Measurements from ENCODE around the gene HOXB3.
A peak's percentile ranks its signal among the peaks of the same experiment; 100 is the strongest.

Gene HOXB3

DNA sequence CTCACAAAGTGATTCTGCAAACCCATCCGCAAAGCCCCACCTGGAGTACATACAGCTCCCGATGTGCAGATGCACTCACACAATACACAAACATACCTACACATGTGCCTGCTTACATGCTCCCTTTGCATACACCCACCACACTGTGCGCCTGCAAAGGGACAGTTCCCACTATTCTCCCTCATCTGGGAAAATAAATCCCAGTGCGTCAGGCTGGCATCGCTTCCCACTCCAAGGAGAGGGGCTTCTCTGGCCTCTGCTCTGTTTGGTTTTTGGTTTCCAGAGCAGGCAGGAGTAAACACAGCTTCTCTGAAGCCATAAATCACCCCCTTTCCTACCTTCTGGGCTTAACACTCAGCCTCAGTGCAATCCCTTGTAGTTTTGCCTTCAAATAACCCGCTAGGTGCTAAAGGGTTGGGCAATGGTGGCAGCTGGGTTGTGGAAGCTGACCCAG is 26.6 kb downstream of the HOXB3 start:
- ATAC-seq: no peak
- TF ChIP-seq CSDC2 (CRISPR knock-in tag; IDR thresholded peaks at IDR 0.05): no peak
- TF ChIP-seq ZNF70 (CRISPR knock-in tag; IDR thresholded peaks at IDR 0.05): no peak
- TF ChIP-seq, protein P1, sequence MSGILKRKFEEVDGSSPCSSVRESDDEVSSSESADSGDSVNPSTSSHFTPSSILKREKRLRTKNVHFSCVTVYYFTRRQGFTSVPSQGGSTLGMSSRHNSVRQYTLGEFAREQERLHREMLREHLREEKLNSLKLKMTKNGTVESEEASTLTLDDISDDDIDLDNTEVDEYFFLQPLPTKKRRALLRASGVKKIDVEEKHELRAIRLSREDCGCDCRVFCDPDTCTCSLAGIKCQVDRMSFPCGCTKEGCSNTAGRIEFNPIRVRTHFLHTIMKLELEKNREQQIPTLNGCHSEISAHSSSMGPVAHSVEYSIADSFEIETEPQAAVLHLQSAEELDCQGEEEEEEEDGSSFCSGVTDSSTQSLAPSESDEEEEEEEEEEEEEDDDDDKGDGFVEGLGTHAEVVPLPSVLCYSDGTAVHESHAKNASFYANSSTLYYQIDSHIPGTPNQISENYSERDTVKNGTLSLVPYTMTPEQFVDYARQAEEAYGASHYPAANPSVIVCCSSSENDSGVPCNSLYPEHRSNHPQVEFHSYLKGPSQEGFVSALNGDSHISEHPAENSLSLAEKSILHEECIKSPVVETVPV (CRISPR knock-in tag; IDR thresholded peaks at IDR 0.05): no peak
- no peak for TF ChIP-seq GLIS3 (CRISPR knock-in tag; IDR thresholded peaks at IDR 0.05)
- no peak for TF ChIP-seq ZC3H10 (CRISPR knock-in tag; IDR thresholded peaks at IDR 0.05)
- TF ChIP-seq, protein P2, sequence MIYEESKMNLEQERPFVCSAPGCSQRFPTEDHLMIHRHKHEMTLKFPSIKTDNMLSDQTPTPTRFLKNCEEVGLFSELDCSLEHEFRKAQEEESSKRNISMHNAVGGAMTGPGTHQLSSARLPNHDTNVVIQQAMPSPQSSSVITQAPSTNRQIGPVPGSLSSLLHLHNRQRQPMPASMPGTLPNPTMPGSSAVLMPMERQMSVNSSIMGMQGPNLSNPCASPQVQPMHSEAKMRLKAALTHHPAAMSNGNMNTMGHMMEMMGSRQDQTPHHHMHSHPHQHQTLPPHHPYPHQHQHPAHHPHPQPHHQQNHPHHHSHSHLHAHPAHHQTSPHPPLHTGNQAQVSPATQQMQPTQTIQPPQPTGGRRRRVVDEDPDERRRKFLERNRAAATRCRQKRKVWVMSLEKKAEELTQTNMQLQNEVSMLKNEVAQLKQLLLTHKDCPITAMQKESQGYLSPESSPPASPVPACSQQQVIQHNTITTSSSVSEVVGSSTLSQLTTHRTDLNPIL (CRISPR knock-in tag; IDR thresholded peaks at IDR 0.05; ENCODE audit: low read depth): no peak
- TF ChIP-seq ARNTL (CRISPR knock-in tag; IDR thresholded peaks at IDR 0.05; ENCODE audit: borderline replicate concordance, low read depth): no peak
- TF ChIP-seq TOX (CRISPR knock-in tag; IDR thresholded peaks at IDR 0.05; ENCODE audit: borderline replicate concordance): no peak

DNA sequence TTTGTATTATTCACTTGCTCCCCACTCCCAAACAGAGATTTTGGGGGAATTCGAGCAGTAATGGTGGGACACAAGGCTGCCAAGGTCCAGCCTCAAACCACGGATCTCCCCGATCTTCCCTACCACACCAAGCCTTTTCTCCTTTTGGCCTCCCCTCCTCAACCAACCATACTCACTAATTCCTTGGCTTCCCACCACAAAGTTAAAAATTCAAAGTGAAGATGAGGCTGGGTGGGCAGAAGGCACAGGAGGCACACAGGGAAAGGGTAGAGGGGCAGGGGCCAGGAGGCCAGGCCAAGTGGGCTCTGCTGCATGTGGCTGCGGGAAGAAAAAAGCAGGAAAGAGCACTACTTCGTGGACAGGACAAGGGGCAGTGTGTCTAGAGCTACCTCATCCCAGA is 27.1 kb downstream of the HOXB3 start:
- ATAC-seq: no peak
- TF ChIP-seq ZNF70 (CRISPR knock-in tag; IDR thresholded peaks at IDR 0.05): no peak
- TF ChIP-seq ISL1 (CRISPR knock-in tag; IDR thresholded peaks at IDR 0.05): no peak
- TF ChIP-seq CSDC2 (CRISPR knock-in tag; IDR thresholded peaks at IDR 0.05): no peak
- no peak for TF ChIP-seq ZNF8 (CRISPR knock-in tag; IDR thresholded peaks at IDR 0.05)
- no peak for TF ChIP-seq RARB (CRISPR knock-in tag; IDR thresholded peaks at IDR 0.05)
- TF ChIP-seq, protein P3, sequence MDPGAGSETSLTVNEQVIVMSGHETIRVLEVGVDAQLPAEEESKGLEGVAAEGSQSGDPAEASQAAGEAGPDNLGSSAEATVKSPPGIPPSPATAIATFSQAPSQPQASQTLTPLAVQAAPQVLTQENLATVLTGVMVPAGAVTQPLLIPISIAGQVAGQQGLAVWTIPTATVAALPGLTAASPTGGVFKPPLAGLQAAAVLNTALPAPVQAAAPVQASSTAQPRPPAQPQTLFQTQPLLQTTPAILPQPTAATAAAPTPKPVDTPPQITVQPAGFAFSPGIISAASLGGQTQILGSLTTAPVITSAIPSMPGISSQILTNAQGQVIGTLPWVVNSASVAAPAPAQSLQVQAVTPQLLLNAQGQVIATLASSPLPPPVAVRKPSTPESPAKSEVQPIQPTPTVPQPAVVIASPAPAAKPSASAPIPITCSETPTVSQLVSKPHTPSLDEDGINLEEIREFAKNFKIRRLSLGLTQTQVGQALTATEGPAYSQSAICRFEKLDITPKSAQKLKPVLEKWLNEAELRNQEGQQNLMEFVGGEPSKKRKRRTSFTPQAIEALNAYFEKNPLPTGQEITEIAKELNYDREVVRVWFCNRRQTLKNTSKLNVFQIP (CRISPR knock-in tag; IDR thresholded peaks at IDR 0.05; ENCODE audit: borderline replicate concordance, low read depth): no peak
- TF ChIP-seq TCF4 (CRISPR knock-in tag; IDR thresholded peaks at IDR 0.05; ENCODE audit: borderline replicate concordance): no peak
- TF ChIP-seq GLIS3 (CRISPR knock-in tag; IDR thresholded peaks at IDR 0.05): no peak
- TF ChIP-seq ZNF565 (CRISPR knock-in tag; conservative IDR thresholded peaks at IDR 0.05; ENCODE audit: low read depth): no peak
- TF ChIP-seq, protein P1 (CRISPR knock-in tag; IDR thresholded peaks at IDR 0.05): no peak
- TF ChIP-seq BACH2 (CRISPR knock-in tag; IDR thresholded peaks at IDR 0.05; ENCODE audit: borderline replicate concordance): no peak

DNA sequence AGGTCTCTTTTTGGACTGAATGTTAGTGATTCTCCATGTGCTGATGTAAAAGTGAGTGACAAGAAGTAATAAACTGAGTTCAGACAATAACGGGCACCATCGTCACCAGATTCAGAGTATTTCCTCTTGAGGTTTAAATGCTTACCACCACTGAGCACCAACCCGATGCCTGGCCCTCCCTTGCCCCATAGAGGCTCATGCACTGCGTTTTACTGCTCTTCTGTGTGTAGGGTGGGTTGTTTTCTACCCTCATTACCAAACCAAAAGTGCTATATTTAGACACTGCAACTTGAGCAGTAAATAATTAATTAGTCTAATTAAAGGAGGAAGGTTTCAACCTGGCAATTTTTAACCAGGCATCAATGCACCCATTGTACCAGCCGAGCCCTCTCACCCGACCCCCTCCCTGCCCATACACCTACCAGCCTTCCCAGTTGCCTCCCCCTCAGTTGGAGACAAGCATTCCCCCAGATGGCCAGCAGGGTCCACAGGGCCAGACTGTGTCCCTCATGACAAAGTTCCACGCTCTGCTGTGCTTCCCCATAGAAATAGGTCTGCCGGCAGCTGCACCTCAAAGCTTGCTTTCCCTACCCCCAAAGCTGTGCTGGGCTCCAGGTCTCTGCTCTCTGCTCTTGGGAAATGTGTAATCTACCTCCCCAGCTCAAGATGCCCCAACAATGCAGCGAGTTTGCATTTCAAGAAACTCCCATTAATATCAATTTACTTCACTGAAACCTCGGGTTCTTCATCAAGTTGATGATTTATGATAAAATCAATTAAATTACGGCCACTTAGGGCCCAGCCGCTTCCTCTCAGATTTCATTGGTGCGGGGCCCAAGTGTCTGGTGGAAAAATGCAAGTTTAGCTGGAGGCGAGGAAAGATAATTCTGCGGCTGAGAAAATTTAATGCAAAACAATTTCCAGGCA is 27.9 kb downstream of the HOXB3 start:
- TF ChIP-seq ISL1 (CRISPR knock-in tag; IDR thresholded peaks at IDR 0.05) (no peak), ZC3H10 (CRISPR knock-in tag; IDR thresholded peaks at IDR 0.05) (no peak), ZFP30 (CRISPR knock-in tag; IDR thresholded peaks at IDR 0.05) (no peak), RARB (CRISPR knock-in tag; IDR thresholded peaks at IDR 0.05) (no peak), TCF4 (CRISPR knock-in tag; IDR thresholded peaks at IDR 0.05; ENCODE audit: borderline replicate concordance) (no peak), ZFP3 (CRISPR knock-in tag; IDR thresholded peaks at IDR 0.05) (no peak), TOX (CRISPR knock-in tag; IDR thresholded peaks at IDR 0.05; ENCODE audit: borderline replicate concordance) (no peak), ESRRG (CRISPR knock-in tag; IDR thresholded peaks at IDR 0.05) (no peak), CSDC2 (CRISPR knock-in tag; IDR thresholded peaks at IDR 0.05) (no peak), OSR1 (CRISPR knock-in tag; IDR thresholded peaks at IDR 0.05) (no peak), ARNTL (CRISPR knock-in tag; IDR thresholded peaks at IDR 0.05; ENCODE audit: borderline replicate concordance, low read depth) (no peak), GLIS3 (CRISPR knock-in tag; IDR thresholded peaks at IDR 0.05) (no peak), SNAI2 (CRISPR knock-in tag; IDR thresholded peaks at IDR 0.05) (no peak)
- TF ChIP-seq, protein P3 (CRISPR knock-in tag; IDR thresholded peaks at IDR 0.05; ENCODE audit: borderline replicate concordance, low read depth): no peak
- TF ChIP-seq, protein P4, sequence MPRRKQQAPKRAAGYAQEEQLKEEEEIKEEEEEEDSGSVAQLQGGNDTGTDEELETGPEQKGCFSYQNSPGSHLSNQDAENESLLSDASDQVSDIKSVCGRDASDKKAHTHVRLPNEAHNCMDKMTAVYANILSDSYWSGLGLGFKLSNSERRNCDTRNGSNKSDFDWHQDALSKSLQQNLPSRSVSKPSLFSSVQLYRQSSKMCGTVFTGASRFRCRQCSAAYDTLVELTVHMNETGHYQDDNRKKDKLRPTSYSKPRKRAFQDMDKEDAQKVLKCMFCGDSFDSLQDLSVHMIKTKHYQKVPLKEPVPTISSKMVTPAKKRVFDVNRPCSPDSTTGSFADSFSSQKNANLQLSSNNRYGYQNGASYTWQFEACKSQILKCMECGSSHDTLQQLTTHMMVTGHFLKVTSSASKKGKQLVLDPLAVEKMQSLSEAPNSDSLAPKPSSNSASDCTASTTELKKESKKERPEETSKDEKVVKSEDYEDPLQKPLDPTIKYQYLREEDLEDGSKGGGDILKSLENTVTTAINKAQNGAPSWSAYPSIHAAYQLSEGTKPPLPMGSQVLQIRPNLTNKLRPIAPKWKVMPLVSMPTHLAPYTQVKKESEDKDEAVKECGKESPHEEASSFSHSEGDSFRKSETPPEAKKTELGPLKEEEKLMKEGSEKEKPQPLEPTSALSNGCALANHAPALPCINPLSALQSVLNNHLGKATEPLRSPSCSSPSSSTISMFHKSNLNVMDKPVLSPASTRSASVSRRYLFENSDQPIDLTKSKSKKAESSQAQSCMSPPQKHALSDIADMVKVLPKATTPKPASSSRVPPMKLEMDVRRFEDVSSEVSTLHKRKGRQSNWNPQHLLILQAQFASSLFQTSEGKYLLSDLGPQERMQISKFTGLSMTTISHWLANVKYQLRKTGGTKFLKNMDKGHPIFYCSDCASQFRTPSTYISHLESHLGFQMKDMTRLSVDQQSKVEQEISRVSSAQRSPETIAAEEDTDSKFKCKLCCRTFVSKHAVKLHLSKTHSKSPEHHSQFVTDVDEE (CRISPR knock-in tag; IDR thresholded peaks at IDR 0.05): no peak
- TF ChIP-seq, protein P1 (CRISPR knock-in tag; IDR thresholded peaks at IDR 0.05): no peak
- ATAC-seq: peak; percentile 54

Measured in SK-N-SH treated with all-trans-retinoic acid at 6 μM for 48 hours (cell line).